IPS-20b (cell line): ENCODE data around the gene LMX1A.

Source experiments
- H3K27ac ChIP-seq: one replicate; pipeline ENCODE4 v1.5.1; 2013; ENCODE audit warnings: low read length
- H3K27me3 ChIP-seq: 2 replicates; pipeline ENCODE4 v1.6.1; 2013; ENCODE audit warnings: mild to moderate bottlenecking, low read length, inconsistent platforms; ENCODE audit not compliant: insufficient read depth
- H3K36me3 ChIP-seq: 2 replicates; pipeline ENCODE4 v1.6.1; 2013; ENCODE audit warnings: low read depth, mild to moderate bottlenecking, inconsistent platforms, low read length, moderate library complexity; ENCODE audit not compliant: insufficient read depth
- H3K4me1 ChIP-seq: 2 replicates; pipeline ENCODE4 v1.6.1; 2013; ENCODE audit warnings: mild to moderate bottlenecking, control low read depth, inconsistent platforms, low read length, moderate library complexity; ENCODE audit not compliant: insufficient read depth
- H3K4me3 ChIP-seq: 2 replicates; pipeline ENCODE4 v1.5.1; 2013; ENCODE audit warnings: mild to moderate bottlenecking, low read length, inconsistent platforms
- H3K9ac ChIP-seq: 2 replicates; pipeline ENCODE4 v1.6.1; 2013; ENCODE audit warnings: low read depth, mild to moderate bottlenecking, inconsistent platforms, low read length, moderate library complexity
- H3K9me3 ChIP-seq: 2 replicates; pipeline ENCODE4 v1.6.1; 2013; ENCODE audit warnings: mild to moderate bottlenecking, low read depth, low read length, inconsistent platforms; ENCODE audit not compliant: insufficient read depth

Gene LMX1A

DNA sequence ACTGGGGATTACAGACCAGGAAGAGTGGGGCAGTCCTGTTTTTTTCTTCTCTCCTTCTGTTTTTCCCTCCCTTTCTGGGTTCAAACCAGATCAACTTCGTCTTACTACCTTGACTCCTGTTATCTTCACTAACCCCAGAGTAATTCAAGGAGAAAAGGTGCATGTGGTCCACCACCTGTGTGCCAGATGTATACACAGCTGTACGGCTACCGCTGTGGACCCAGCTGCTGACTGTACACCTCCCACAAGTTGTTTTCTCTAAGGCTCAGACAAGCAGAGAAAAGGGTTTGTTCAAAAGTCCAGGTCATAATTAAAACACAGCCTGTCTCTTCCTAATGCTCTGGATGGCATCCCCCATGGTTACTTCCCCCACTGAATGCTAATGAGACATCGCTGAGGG lies 102.1 kb downstream of the LMX1A start:
- Histone ChIP-seq H3K4me1 (peaks cover 6% of the 10 kb centered on the region; the same call in 1 of the 2 replicates), H3K9me3 (no peaks in the 10 kb centered on the region), H3K36me3 (no peaks in the 10 kb centered on the region), H3K27me3 (peaks cover 22% of the 10 kb centered on the region), H3K9ac (no peak overlapping the region), H3K4me3 (no peak overlapping the region), H3K27ac (no peak overlapping the region)

DNA sequence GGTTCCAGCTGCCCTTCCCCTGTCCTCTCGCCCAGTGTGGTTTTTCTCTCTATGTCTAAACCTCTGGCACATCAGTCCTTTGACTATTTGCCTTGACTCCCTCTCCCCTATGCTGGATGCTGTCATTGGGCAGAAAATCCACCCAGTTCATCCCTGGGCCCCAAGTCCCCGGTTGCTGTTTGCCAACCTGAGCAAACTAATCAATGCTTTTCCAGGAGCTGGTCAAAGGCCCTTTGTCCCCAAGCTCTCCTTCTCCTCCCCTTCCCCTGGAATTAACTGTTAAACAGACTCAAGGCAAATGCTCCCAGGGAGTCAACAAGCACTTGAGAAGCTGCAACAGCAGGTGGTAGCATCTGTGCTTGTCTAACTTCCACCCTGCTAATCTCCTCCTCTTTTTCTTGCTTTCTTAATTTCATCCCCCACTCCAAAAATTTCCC lies 102.7 kb downstream of the LMX1A start:
- Histone ChIP-seq H3K27me3 (peaks cover 17% of the 10 kb centered on the region), H3K9me3 (no peaks in the 10 kb centered on the region), H3K27ac (no peak overlapping the region), H3K36me3 (no peaks in the 10 kb centered on the region), H3K9ac (no peak overlapping the region), H3K4me1 (peaks cover 6% of the 10 kb centered on the region; the same call in 1 of the 2 replicates), H3K4me3 (no peak overlapping the region)

DNA sequence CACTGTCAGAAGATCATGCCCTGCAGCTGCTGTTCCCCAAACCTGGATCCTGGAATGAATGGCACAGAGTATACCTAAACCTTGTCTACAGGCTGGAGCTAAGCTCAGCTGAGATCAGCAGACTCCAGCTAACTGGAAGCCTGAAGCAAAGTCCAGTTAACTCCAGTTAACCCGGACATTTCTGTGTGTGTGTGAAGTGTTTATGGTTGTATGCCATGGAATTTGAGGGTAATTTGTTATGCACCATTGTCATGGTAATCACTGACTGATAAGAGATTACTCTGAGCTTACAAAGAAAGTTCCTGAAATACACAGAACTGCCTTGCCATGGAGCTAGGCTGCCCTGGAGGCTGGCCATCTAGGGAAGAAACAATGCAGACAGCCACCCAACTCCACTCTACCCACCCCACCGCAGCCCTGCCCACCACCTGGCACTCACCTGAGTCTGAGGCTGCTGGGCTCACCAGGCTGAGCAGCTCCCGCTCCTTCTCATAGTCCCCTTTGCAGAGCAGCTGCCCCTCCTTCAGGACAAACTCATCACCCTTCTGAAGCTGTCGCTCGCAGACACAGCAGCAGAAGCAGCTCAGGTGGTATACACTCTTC lies 107.4 kb downstream of the LMX1A start:
- no peak overlapping the region for H3K9ac ChIP-seq
- peaks cover 3% of the 10 kb centered on the region for H3K27me3 ChIP-seq
- H3K4me1 ChIP-seq: peaks cover 6% of the 10 kb centered on the region; the same call in 1 of the 2 replicates
- H3K4me3 ChIP-seq: no peak overlapping the region
- no peaks in the 10 kb centered on the region for H3K9me3 ChIP-seq
- no peaks in the 10 kb centered on the region for H3K36me3 ChIP-seq
- H3K27ac ChIP-seq: no peak overlapping the region

DNA sequence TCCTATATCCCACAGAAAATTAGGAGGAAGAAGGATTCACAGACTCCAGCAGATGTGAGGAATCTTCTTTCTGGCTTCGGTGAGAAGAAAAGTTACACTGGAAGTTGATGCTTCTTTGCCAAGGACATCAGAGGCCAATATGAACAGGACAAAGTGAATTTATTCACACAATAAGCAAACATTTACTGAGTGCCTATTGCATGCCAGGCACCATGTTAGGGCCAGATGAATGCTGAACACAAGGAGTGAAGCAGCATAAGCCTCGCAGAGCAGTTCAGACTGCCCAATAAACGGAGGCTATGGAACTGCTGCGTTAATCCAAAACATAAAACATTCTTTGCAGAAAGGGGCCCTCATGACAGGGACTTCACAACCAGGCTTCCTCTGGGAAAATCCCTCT lies 114.6 kb downstream of the LMX1A start:
- Histone ChIP-seq H3K9me3 (no peaks in the 10 kb centered on the region), H3K36me3 (no peaks in the 10 kb centered on the region), H3K4me1 (no peaks in the 10 kb centered on the region), H3K27ac (no peak overlapping the region), H3K4me3 (no peak overlapping the region), H3K27me3 (peaks cover 53% of the 10 kb centered on the region), H3K9ac (no peak overlapping the region)

DNA sequence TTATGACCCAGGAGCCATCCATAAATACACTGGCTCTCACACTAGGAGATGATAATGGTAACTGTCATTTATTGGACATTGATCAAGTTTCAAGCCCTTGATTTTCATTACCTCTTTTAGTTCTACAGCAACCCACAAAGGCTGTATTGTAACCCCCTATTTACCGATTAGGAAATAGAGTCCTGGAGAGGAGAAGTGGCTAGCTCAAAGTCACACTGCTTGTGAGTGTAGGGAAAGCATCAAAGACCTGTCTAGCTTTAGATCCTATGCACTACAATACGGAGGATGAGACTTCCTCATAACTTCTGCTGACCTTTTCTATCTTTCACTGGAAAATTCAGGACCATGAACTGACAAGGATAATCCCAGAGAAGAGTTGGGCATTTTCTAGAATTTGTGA lies 115.2 kb downstream of the LMX1A start:
- no peak overlapping the region for H3K4me3 ChIP-seq
- no peak overlapping the region for H3K9ac ChIP-seq
- H3K9me3 ChIP-seq: no peaks in the 10 kb centered on the region
- peaks cover 59% of the 10 kb centered on the region for H3K27me3 ChIP-seq
- no peak overlapping the region for H3K27ac ChIP-seq
- H3K36me3 ChIP-seq: no peaks in the 10 kb centered on the region
- H3K4me1 ChIP-seq: no peaks in the 10 kb centered on the region; the same call in 1 of the 2 replicates

DNA sequence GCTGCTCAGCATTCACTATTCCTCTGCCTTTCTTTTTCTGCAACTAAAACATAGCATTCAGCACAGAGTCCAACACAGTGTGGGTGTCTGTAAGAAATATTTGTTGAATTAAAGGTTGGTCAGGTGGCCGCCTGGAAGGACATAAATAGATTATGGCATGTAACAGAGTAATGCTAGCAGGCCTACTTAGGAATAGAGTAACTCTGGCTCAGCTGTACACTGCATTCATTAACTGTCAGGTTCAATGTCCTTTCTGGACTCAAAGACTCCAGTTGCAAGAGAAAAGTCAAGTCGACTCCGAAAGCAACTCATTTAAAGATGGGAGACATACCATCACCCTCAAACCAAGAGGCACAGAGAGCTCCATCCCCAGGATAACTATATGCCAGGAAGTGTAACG lies 116.0 kb downstream of the LMX1A start:
- H3K9ac ChIP-seq: no peak overlapping the region
- no peak overlapping the region for H3K27ac ChIP-seq
- H3K36me3 ChIP-seq: no peaks in the 10 kb centered on the region
- H3K9me3 ChIP-seq: no peaks in the 10 kb centered on the region
- H3K4me3 ChIP-seq: no peak overlapping the region
- H3K4me1 ChIP-seq: peaks cover 3% of the 10 kb centered on the region; the same call in 1 of the 2 replicates
- peaks cover 67% of the 10 kb centered on the region for H3K27me3 ChIP-seq

DNA sequence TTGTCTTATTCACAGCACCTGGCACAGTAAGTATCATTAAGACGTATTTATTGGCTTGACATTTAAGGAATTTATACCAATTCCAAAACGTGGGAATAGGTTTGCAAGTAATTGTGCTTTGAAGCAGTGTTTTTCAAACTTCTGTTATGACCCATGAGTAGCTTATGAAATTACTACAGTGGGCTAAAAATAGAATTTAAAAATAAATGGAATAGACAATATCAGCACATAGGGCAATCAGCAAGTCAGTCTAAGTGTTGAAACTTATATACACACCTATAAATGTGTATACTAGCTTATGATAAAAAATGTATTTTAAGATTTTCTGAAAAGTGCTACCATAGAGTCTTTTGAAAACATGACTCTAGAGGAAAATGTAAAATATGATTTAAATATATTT lies 116.6 kb downstream of the LMX1A start:
- Histone ChIP-seq H3K4me3 (no peak overlapping the region), H3K27ac (no peak overlapping the region), H3K36me3 (no peaks in the 10 kb centered on the region), H3K9ac (no peak overlapping the region), H3K4me1 (peaks cover 3% of the 10 kb centered on the region; the same call in 1 of the 2 replicates), H3K9me3 (no peaks in the 10 kb centered on the region), H3K27me3 (peaks cover 74% of the 10 kb centered on the region)

DNA sequence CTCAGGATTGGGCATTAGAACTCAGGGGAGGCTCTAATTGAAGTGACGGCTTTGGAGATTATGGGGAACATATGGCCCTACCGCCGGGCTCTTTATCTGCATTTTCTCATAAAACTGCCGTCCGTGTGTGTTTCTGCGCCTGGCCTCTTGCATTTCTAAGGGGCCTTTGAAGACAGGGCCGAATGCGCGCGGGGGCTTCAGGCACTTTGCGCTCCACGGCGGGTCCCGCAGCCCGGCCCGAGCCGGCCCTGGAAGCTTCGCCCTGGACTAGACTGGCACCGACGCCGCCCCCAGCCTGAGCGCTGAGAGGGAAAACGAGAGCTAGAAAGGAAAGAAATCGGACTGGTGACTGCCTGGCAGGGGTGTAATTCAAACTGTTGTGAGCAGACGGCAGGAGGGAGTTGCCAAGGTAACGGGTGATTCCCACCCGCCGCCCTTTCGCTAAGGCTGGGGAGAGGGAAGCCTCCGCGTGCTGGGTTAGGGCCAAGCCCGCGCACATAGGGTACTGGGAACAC lies 120.7 kb downstream of the LMX1A start:
- H3K4me1 ChIP-seq: peaks cover 3% of the 10 kb centered on the region; the same call in 1 of the 2 replicates
- peak overlapping the region; percentile 72 for H3K4me3 ChIP-seq
- peaks cover 95% of the 10 kb centered on the region for H3K27me3 ChIP-seq
- no peak overlapping the region for H3K27ac ChIP-seq
- peak overlapping the region; percentile 38; the same call in 1 of the 2 replicates for H3K9ac ChIP-seq
- no peaks in the 10 kb centered on the region for H3K36me3 ChIP-seq
- H3K9me3 ChIP-seq: no peaks in the 10 kb centered on the region

DNA sequence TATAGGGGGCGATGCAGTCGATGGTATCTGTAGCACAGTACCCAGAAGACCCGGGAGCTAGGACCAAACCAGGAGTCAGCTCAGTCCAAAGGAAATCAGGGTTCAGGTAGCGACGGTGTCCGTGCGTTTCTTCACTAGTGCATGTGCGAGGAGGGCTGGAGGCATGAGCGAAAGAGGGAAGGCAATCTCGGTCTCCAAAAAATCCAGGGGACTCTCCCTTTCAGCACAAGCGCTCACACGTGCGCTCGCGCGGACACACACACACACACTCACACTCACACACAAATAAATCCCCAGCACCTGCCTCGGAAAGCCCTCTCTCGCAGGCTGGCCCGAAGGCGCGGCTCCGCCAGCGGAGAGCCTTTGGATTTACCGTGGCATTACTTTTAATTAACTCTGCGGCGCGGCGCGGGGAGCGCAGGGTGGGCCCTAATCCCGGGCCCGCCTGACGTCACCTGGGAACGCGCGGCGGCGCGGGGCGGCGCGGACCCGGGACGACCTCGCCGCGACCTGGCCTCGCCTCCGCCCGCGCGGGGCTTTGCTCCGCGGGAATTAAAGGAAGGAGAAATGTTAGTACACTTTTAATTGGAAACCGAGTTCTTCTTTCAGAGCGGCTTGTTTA lies 121.2 kb downstream of the LMX1A start:
- H3K27me3 ChIP-seq: peaks cover 90% of the 10 kb centered on the region
- peak overlapping the region; percentile 72 for H3K4me3 ChIP-seq
- H3K4me1 ChIP-seq: peaks cover 3% of the 10 kb centered on the region; the same call in 1 of the 2 replicates
- no peak overlapping the region for H3K27ac ChIP-seq
- no peaks in the 10 kb centered on the region for H3K36me3 ChIP-seq
- no peaks in the 10 kb centered on the region for H3K9me3 ChIP-seq
- H3K9ac ChIP-seq: peak overlapping the region; percentile 38; the same call in 1 of the 2 replicates

DNA sequence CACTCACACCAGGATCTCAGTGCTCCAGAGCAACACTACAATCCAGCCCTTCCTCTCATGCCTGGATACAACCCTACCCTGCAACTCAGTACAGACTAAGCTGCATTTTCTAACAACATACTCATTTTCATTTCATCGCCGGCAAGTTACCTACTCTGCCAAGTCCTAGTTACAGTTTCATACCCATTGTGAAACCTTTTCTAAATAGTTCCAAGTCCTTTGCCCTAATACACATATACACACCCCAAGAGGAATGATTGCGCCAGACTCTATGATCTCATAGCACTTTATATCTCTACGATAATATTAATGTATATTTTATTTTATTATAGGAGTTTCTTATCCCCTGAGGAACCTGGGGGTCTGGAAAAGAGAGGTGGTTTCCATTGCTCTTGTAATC lies 122.4 kb downstream of the LMX1A start:
- Histone ChIP-seq H3K36me3 (no peaks in the 10 kb centered on the region), H3K9ac (no peak overlapping the region), H3K4me3 (no peak overlapping the region), H3K27ac (no peak overlapping the region), H3K4me1 (peaks cover 3% of the 10 kb centered on the region; the same call in 1 of the 2 replicates), H3K9me3 (no peaks in the 10 kb centered on the region), H3K27me3 (peaks cover 79% of the 10 kb centered on the region)

DNA sequence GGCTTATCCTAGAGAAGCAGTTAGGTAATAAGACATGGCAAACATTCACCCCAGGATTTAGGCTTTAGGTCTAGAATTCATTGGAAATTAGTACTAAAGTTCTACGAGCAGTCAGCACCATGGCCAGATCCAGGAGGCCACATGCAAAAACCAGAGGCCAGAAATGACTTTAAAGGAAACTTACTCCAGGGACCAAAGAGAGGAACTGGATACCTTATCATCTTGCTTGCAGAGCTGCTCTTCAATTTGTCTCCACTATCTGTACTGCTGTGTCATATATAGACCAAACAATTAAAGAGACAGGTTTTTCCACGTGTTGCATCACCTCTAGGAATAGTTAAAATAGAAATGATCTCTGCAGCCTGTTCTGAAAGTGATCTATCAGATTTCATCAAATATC lies 127.8 kb downstream of the LMX1A start:
- Histone ChIP-seq H3K27me3 (peaks cover 24% of the 10 kb centered on the region), H3K9me3 (no peaks in the 10 kb centered on the region), H3K27ac (no peak overlapping the region), H3K4me3 (no peak overlapping the region), H3K36me3 (no peaks in the 10 kb centered on the region), H3K4me1 (no peaks in the 10 kb centered on the region; the same call in 1 of the 2 replicates), H3K9ac (no peak overlapping the region)

DNA sequence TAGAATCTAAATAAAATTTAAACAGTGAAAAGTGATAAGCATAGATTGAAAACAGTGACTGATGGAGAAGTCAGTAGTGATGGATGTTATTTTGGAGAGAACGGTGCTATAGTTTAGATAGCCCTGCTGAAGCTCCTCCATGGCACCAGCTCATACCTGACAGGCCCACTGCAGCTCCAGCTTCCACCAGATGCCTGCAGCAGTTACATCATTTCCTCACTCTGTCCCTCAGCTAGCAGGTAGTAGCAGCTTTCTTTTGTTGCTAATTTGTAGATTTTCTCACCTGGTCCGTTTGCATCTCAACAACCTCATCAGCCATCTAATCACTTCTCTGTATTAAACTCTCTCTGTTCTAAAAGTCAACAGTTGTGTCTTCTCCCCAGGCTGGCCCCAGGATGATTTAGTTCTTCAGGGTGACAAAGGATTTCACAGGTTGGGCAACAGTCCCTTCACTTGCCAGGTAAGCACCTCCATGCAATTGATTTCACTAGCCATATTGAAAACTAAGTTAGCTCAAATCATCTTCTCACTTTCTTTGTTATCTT lies 128.3 kb downstream of the LMX1A start:
- Histone ChIP-seq H3K9ac (no peak overlapping the region), H3K9me3 (no peaks in the 10 kb centered on the region), H3K27me3 (peaks cover 19% of the 10 kb centered on the region), H3K4me3 (no peak overlapping the region), H3K27ac (no peak overlapping the region), H3K36me3 (no peaks in the 10 kb centered on the region), H3K4me1 (no peaks in the 10 kb centered on the region; the same call in 1 of the 2 replicates)
